ENCODE measurements around the gene GPC5.
A peak's percentile ranks its signal among the peaks of the same experiment; 100 is the strongest.

Gene GPC5

DNA sequence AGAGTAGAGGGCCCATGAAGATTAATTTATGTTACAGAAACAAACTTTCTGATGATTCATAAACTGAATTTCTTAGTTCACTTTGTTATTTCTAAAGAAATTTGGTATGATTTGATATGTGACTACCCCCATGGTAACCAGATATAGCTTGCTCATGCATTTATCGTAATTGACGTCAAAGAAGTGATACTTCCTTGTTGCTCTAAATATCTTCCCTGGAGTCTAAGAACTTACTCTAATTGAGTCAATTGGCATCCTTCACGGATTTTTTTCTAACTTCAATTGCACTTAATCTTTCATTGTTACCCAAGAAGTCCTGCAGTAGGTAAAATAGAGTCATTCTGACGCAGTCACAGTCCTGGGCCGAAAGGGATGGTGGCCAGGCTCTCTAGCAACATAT lies 240.9 kb downstream of the GPC5 start:
- no peak for DNase-seq (ENCODE audit: extremely low spot score)
- POLR2A ChIA-PET: no interaction called here
- TF ChIP-seq NFRKB (IDR thresholded peaks at IDR 0.05) (no peak), ZNF384 (IDR thresholded peaks at IDR 0.05) (no peak), BHLHE40 (IDR thresholded peaks at IDR 0.05; ENCODE audit: borderline replicate concordance) (no peak), LEF1 (IDR thresholded peaks at IDR 0.05; ENCODE audit: borderline replicate concordance) (no peak), L3MBTL2 (conservative IDR thresholded peaks at IDR 0.05) (no peak), CTBP1 (IDR thresholded peaks at IDR 0.05; ENCODE audit: borderline replicate concordance) (no peak), FOXM1 (IDR thresholded peaks at IDR 0.05; ENCODE audit: borderline replicate concordance) (no peak), ELF4 (IDR thresholded peaks at IDR 0.05) (no peak), FOXA1 (IDR thresholded peaks at IDR 0.05) (no peak), TARDBP (IDR thresholded peaks at IDR 0.05) (no peak), HDGF (IDR thresholded peaks at IDR 0.05; ENCODE audit: borderline replicate concordance) (no peak), FOXK2 (IDR thresholded peaks at IDR 0.05) (no peak), SUZ12 (IDR thresholded peaks at IDR 0.05) (no peak), ARNT (IDR thresholded peaks at IDR 0.05) (no peak), SP1 (IDR thresholded peaks at IDR 0.05) (no peak)
- TF ChIP-seq, protein P1, sequence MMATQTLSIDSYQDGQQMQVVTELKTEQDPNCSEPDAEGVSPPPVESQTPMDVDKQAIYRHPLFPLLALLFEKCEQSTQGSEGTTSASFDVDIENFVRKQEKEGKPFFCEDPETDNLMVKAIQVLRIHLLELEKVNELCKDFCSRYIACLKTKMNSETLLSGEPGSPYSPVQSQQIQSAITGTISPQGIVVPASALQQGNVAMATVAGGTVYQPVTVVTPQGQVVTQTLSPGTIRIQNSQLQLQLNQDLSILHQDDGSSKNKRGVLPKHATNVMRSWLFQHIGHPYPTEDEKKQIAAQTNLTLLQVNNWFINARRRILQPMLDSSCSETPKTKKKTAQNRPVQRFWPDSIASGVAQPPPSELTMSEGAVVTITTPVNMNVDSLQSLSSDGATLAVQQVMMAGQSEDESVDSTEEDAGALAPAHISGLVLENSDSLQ (IDR thresholded peaks at IDR 0.05): no peak
- CTCF ChIA-PET: no interaction called here

GRCh38 chr13:91643394-91643793 lies 245.0 kb downstream of the GPC5 start:
- CTCF ChIA-PET: no interaction called here
- no peak for TF ChIP-seq FOXM1 (IDR thresholded peaks at IDR 0.05; ENCODE audit: borderline replicate concordance)
- TF ChIP-seq ARNT (IDR thresholded peaks at IDR 0.05): no peak
- TF ChIP-seq FOXA1 (IDR thresholded peaks at IDR 0.05): no peak
- TF ChIP-seq LEF1 (IDR thresholded peaks at IDR 0.05; ENCODE audit: borderline replicate concordance): no peak
- no peak for TF ChIP-seq ELF4 (IDR thresholded peaks at IDR 0.05)
- TF ChIP-seq FOXK2 (IDR thresholded peaks at IDR 0.05): no peak
- POLR2A ChIA-PET: no interaction called here
- DNase-seq (ENCODE audit: extremely low spot score): no peak

DNA sequence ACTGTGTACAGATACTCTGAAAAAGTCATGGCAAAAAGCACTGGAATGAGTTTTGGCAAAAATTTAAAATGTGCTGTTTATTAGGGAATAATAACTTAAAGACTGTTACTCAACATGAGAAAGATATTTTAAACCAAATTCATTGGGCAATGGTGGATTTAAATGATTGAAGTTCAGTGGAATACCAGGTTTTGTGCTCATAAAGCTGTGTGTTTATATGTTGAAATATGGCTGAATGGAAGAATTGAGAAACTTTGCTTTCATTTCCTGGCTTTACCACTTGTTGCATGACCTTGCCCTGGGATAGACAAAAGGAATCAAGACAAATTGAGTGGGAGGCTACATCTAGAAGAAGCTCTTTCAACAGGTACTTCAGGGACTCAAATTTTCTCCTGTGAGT lies 246.4 kb downstream of the GPC5 start:
- CTCF ChIA-PET: no interaction called here
- POLR2A ChIA-PET: no interaction called here
- TF ChIP-seq, protein P1 (IDR thresholded peaks at IDR 0.05): no peak
- TF ChIP-seq CTBP1 (IDR thresholded peaks at IDR 0.05; ENCODE audit: borderline replicate concordance) (no peak), SP1 (IDR thresholded peaks at IDR 0.05) (no peak), FOXM1 (IDR thresholded peaks at IDR 0.05; ENCODE audit: borderline replicate concordance) (no peak), ZNF384 (IDR thresholded peaks at IDR 0.05) (no peak), TARDBP (IDR thresholded peaks at IDR 0.05) (no peak), BHLHE40 (IDR thresholded peaks at IDR 0.05; ENCODE audit: borderline replicate concordance) (no peak), ELF4 (IDR thresholded peaks at IDR 0.05) (no peak), FOXK2 (IDR thresholded peaks at IDR 0.05) (no peak), SUZ12 (IDR thresholded peaks at IDR 0.05) (no peak)
- DNase-seq (ENCODE audit: extremely low spot score): no peak

GRCh38 chr13:91647361-91647990 lies 249.1 kb downstream of the GPC5 start:
- CTCF ChIA-PET: interaction anchor here (0.6 to 0.9 kb wide), 5 partner anchors 23 to 1324 kb away, joined by 3 to 4 read pairs (median 3); no protein-coding TSS in a partner anchor
- peak; percentile 82 for DNase-seq (ENCODE audit: extremely low spot score)
- POLR2A ChIA-PET: no interaction called here
- no peak for TF ChIP-seq NFRKB (IDR thresholded peaks at IDR 0.05)
- TF ChIP-seq FOXM1 (IDR thresholded peaks at IDR 0.05; ENCODE audit: borderline replicate concordance): no peak
- TF ChIP-seq FOXA1 (IDR thresholded peaks at IDR 0.05): no peak

DNA sequence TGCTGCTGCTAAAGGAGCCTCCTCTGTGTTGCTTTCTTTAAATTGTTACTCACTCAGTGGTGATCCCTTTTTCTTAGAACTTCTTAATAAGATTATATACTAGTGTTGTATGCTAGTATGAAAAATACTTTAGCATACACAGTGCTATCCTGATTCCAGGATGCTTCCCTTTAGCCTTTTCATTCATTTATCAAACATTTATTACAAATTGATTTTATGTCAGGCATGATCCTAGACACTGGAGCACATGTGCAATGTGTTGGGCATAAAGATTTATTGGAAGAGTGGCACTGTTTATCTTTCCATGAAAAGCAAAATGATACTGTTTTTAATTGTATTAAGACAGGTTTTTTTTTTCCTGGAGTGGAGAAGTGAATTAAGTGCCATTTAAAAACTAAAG lies 249.6 kb downstream of the GPC5 start:
- TF ChIP-seq SUZ12 (IDR thresholded peaks at IDR 0.05) (no peak), SP1 (IDR thresholded peaks at IDR 0.05) (no peak), ARNT (IDR thresholded peaks at IDR 0.05) (no peak), FOXK2 (IDR thresholded peaks at IDR 0.05) (no peak), LEF1 (IDR thresholded peaks at IDR 0.05; ENCODE audit: borderline replicate concordance) (no peak), BHLHE40 (IDR thresholded peaks at IDR 0.05; ENCODE audit: borderline replicate concordance) (no peak), TARDBP (IDR thresholded peaks at IDR 0.05) (no peak), ELF4 (IDR thresholded peaks at IDR 0.05) (no peak), CTBP1 (IDR thresholded peaks at IDR 0.05; ENCODE audit: borderline replicate concordance) (no peak), HDGF (IDR thresholded peaks at IDR 0.05; ENCODE audit: borderline replicate concordance) (no peak), FOXM1 (IDR thresholded peaks at IDR 0.05; ENCODE audit: borderline replicate concordance) (no peak), NFRKB (IDR thresholded peaks at IDR 0.05) (no peak), FOXA1 (IDR thresholded peaks at IDR 0.05) (no peak), ZNF384 (IDR thresholded peaks at IDR 0.05) (no peak), L3MBTL2 (conservative IDR thresholded peaks at IDR 0.05) (no peak)
- TF ChIP-seq, protein P1 (IDR thresholded peaks at IDR 0.05): no peak
- no peak for DNase-seq (ENCODE audit: extremely low spot score)
- POLR2A ChIA-PET: no interaction called here
- CTCF ChIA-PET: no interaction called here

DNA sequence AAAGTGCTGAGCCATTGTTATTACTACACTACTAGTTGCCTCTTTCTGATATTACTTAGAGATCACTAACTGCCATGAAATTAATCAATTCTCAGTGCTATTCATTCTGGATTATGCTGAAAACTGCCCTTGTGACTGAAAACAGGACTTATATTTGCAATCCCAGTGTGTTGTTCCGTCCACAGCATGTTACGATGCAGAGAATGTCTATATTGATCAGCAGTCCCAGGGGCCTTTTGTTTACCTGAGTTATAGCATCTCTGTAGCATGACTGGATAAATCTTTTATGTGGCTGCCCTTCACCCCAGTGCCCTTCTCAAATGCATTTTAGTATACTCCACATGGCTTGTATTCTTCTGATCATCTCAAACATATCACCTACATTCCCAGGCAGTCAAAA lies 251.0 kb downstream of the GPC5 start:
- CTCF ChIA-PET: no interaction called here
- POLR2A ChIA-PET: no interaction called here
- no peak for DNase-seq (ENCODE audit: extremely low spot score)
- TF ChIP-seq FOXA1 (IDR thresholded peaks at IDR 0.05): no peak

Measured in HEK293T (cell line).